H9 (cell line): ENCODE measurements around the gene ZNF350. TPM values are rescaled to one million over a fixed set of nuclear protein-coding genes. Genes with fewer than 3 reads are reported as not detected.

Source experiments
- DNase-seq: peaks from one replicate; pipeline ENCODE4 v3.0.0-alpha.2; 2017
- H2AFZ ChIP-seq: one replicate; pipeline ENCODE4 v1.6.1; 2013; ENCODE audit warnings: mild to moderate bottlenecking, low read length, control low read depth, moderate library complexity
- H2AK5ac ChIP-seq: 2 replicates; pipeline ENCODE4 v1.6.1; 2013; ENCODE audit warnings: low read length, control low read depth, mixed read lengths; ENCODE audit not compliant: insufficient read length
- H2BK120ac ChIP-seq: one replicate; pipeline ENCODE4 v1.6.1; 2013; ENCODE audit warnings: low read depth, mild to moderate bottlenecking, low read length, control low read depth, inconsistent platforms; ENCODE audit not compliant: poor library complexity, severe bottlenecking
- H2BK12ac ChIP-seq: 2 replicates; pipeline ENCODE4 v1.6.1; 2013; ENCODE audit warnings: low read length, control low read depth, mixed read lengths, low read depth; ENCODE audit not compliant: insufficient read length
- H2BK15ac ChIP-seq: 2 replicates; pipeline ENCODE4 v1.6.1; 2013; ENCODE audit warnings: low read depth, low read length, control low read depth
- H2BK20ac ChIP-seq: one replicate; pipeline ENCODE4 v1.6.1; 2013; ENCODE audit warnings: low read depth, mild to moderate bottlenecking, low read length, control low read depth, inconsistent platforms; ENCODE audit not compliant: poor library complexity, severe bottlenecking
- H2BK5ac ChIP-seq: 2 replicates; pipeline ENCODE4 v1.6.1; 2013; ENCODE audit warnings: low read length, control low read depth, mixed read lengths; ENCODE audit not compliant: insufficient read length
- H3K14ac ChIP-seq: 2 replicates; pipeline ENCODE4 v1.6.1; 2013; ENCODE audit warnings: low read length, control low read depth; ENCODE audit not compliant: insufficient read depth
- H3K18ac ChIP-seq: 2 replicates; pipeline ENCODE4 v1.6.1; 2013; ENCODE audit warnings: low read depth, mild to moderate bottlenecking, mixed read lengths, low read length, control low read depth; ENCODE audit not compliant: insufficient read length
- H3K23ac ChIP-seq: 2 replicates; pipeline ENCODE4 v1.6.1; 2013; ENCODE audit warnings: low read length, control low read depth, mixed read lengths, low read depth; ENCODE audit not compliant: insufficient read length
- H3K23me2 ChIP-seq: 2 replicates; pipeline ENCODE4 v1.6.1; 2013; ENCODE audit warnings: low read depth, mild to moderate bottlenecking, mixed read lengths, low read length, control low read depth; ENCODE audit not compliant: insufficient read length, poor library complexity, severe bottlenecking
- H3K27ac ChIP-seq: 2 replicates; pipeline ENCODE4 v1.5.1; 2013; ENCODE audit warnings: low read length, control low read depth, mixed read lengths, low read depth; ENCODE audit not compliant: insufficient read length
- H3K27me3 ChIP-seq: 2 replicates; pipeline ENCODE4 v1.6.1; 2013; ENCODE audit warnings: low read length, control low read depth, inconsistent platforms; ENCODE audit not compliant: insufficient read depth
- H3K4ac ChIP-seq: 2 replicates; pipeline ENCODE4 v1.6.1; 2013; ENCODE audit warnings: low read depth, mild to moderate bottlenecking, control low read depth, inconsistent platforms, low read length, moderate library complexity
- H3K4me1 ChIP-seq: 2 replicates; pipeline ENCODE4 v1.6.1; 2013; ENCODE audit warnings: low read length, control low read depth, inconsistent platforms; ENCODE audit not compliant: insufficient read depth
- H3K4me2 ChIP-seq: 2 replicates; pipeline ENCODE4 v1.6.1; 2013; ENCODE audit warnings: low read length, control low read depth, mixed read lengths; ENCODE audit not compliant: insufficient read length, insufficient read depth
- H3K56ac ChIP-seq: 2 replicates; pipeline ENCODE4 v1.6.1; 2013; ENCODE audit warnings: low read depth, mild to moderate bottlenecking, mixed read lengths, low read length, control low read depth; ENCODE audit not compliant: insufficient read length
- H3K79me1 ChIP-seq: 2 replicates; pipeline ENCODE4 v1.6.1; 2013; ENCODE audit warnings: low read depth, mild to moderate bottlenecking, moderate library complexity, low read length, control low read depth, inconsistent platforms; ENCODE audit not compliant: insufficient read depth, poor library complexity, severe bottlenecking
- H3K79me2 ChIP-seq: 2 replicates; pipeline ENCODE4 v1.6.1; 2013; ENCODE audit warnings: low read length, control low read depth, inconsistent platforms; ENCODE audit not compliant: insufficient read depth
- H3K9ac ChIP-seq: 2 replicates; pipeline ENCODE4 v1.6.1; 2013; ENCODE audit warnings: low read length, control low read depth, mixed read lengths; ENCODE audit not compliant: insufficient read length; ENCODE audit errors: extremely low read depth
- H3K9me3 ChIP-seq: one replicate; pipeline ENCODE4 v1.6.1; 2013; ENCODE audit warnings: low read depth, low read length, inconsistent platforms; ENCODE audit not compliant: control insufficient read depth
- H3T11ph ChIP-seq: one replicate; pipeline ENCODE4 v1.6.1; 2013; ENCODE audit warnings: mild to moderate bottlenecking, low read length, control low read depth, inconsistent platforms
- H4K20me1 ChIP-seq: one replicate; pipeline ENCODE4 v1.6.1; 2013; ENCODE audit not compliant: control insufficient read depth, insufficient read length, insufficient read depth
- H4K5ac ChIP-seq: 2 replicates; pipeline ENCODE4 v1.6.1; 2013; ENCODE audit warnings: low read depth, mild to moderate bottlenecking, mixed read lengths, low read length, control low read depth; ENCODE audit not compliant: insufficient read length
- H4K8ac ChIP-seq: replicated peaks from 2 replicates; pipeline ENCODE4 v1.6.1; 2013; ENCODE audit warnings: low read length, control low read depth, mixed read lengths, low read depth; ENCODE audit not compliant: insufficient read length
- H4K91ac ChIP-seq: 2 replicates; pipeline ENCODE4 v1.6.1; 2013; ENCODE audit warnings: low read depth, mild to moderate bottlenecking, moderate library complexity, mixed read lengths, low read length, control low read depth; ENCODE audit not compliant: insufficient read length
- H3K27ac Mint-ChIP-seq, 3 experiments: 2 replicates in 2 of 3; 3 replicates in 1 of 3; pipeline ENCODE4 v1.8.0; 2020 to 2021; ENCODE audit warnings: mixed read lengths in 3 of 3, mild to moderate bottlenecking in 1 of 3, moderate library complexity in 1 of 3
- H3K27me3 Mint-ChIP-seq: 2 replicates; pipeline ENCODE4 v1.8.0; 2021; ENCODE audit warnings: low read depth, mild to moderate bottlenecking, moderate library complexity, mixed read lengths
- H3K36me3 Mint-ChIP-seq, 3 experiments: 2 replicates in 2 of 3; 3 replicates in 1 of 3; pipeline ENCODE4 v1.8.0; 2020 to 2021; ENCODE audit warnings: low read depth in 3 of 3, mixed read lengths in 3 of 3; ENCODE audit not compliant: insufficient read depth in 1 of 3
- H3K4me1 Mint-ChIP-seq, 2 experiments: 2 replicates each; pipeline ENCODE4 v1.8.0; 2020; ENCODE audit warnings: mixed read lengths in 2 of 2
- H3K4me3 Mint-ChIP-seq, 2 experiments: 2 replicates in 1 of 2; 3 replicates in 1 of 2; pipeline ENCODE4 v1.8.0; 2020 to 2021; ENCODE audit warnings: mild to moderate bottlenecking in 2 of 2, mixed read lengths in 2 of 2, moderate library complexity in 1 of 2
- H3K9me3 Mint-ChIP-seq, 2 experiments: 2 replicates in 1 of 2; 3 replicates in 1 of 2; pipeline ENCODE4 v1.8.0; 2020; ENCODE audit warnings: mild to moderate bottlenecking in 2 of 2, mixed read lengths in 2 of 2, moderate library complexity in 1 of 2
- WGBS: extraction: QIAGEN DNeasy Blood & Tissue Kit; methylation state at CpG from one replicate; pipeline ENCODE4 v1.1.7; 2013; ENCODE audit warnings: missing lambda C conversion rate, low lambda C conversion rate, mixed read lengths; ENCODE audit not compliant: insufficient read length; ENCODE audit errors: extremely low coverage; 5-methylcytosine and 5-hydroxymethylcytosine counted together
- total RNA-seq: library from RNA; stranded (reverse); gene quantifications from 2 replicates; pipeline ENCODE4 v1.2.1, GENCODE V29; 2021
- TF ChIP-seq, protein P1 (sequence below): fragments of 200-600 bp; sonication (generic); conservative IDR thresholded peaks from 3 replicates; pipeline ENCODE4 v1.8.0; 2021; ENCODE audit warnings: antibody characterized with exemption, mild to moderate bottlenecking

Gene ZNF350
- total RNA-seq, 1 experiment from 2014 or later, result 12.9 TPM

- Mint-ChIP-seq H3K4me3 (no peak overlapping the region), H3K27me3 (no peaks in the 10 kb centered on the region), H3K36me3 (peaks cover 85 to 93% (median 91%) of the 10 kb centered on the region in 3 experiments), H3K27ac (no peak overlapping the region), H3K9me3 (peaks cover 7 to 40% of the 10 kb centered on the region in 2 experiments; a peak in 4 of 5 replicates), H3K4me1 (peaks cover 5 to 9% of the 10 kb centered on the region in 2 experiments)
- no peaks in the 10 kb centered on the region for H3K79me1 ChIP-seq
- H3K18ac ChIP-seq, result no peak overlapping the region
- H2AFZ ChIP-seq, result no peak overlapping the region
- H3K14ac ChIP-seq, result no peak overlapping the region
- no peak overlapping the region for H3K4me2 ChIP-seq
- no peak overlapping the region for H2BK120ac ChIP-seq
- no peaks in the 10 kb centered on the region for H3K27me3 ChIP-seq
- no peaks in the 10 kb centered on the region for H3K4me1 ChIP-seq
- no peak overlapping the region for H4K8ac ChIP-seq
- H3K23me2 ChIP-seq, result no peaks in the 10 kb centered on the region
- H4K5ac ChIP-seq, result no peak overlapping the region
- no peak overlapping the region for H3K56ac ChIP-seq
- no peak overlapping the region for H2BK5ac ChIP-seq
- no peak overlapping the region for H3K9ac ChIP-seq
- no peak overlapping the region for H3K27ac ChIP-seq
- H4K91ac ChIP-seq, result no peak overlapping the region
- H2BK12ac ChIP-seq, result no peak overlapping the region
- no peak overlapping the region for H2AK5ac ChIP-seq
- WGBS, result no CpG with 5 or more reads among the region's 15 CpGs
- H3K4ac ChIP-seq, result no peak overlapping the region
- no peak overlapping the region for H2BK20ac ChIP-seq
- no peak overlapping the region for H2BK15ac ChIP-seq
- H3K9me3 ChIP-seq, result no peaks in the 10 kb centered on the region
- no peak overlapping the region for H3K23ac ChIP-seq
- no peak overlapping the region for H3T11ph ChIP-seq
- H4K20me1 ChIP-seq, result no peaks in the 10 kb centered on the region
- TF ChIP-seq, protein P1, sequence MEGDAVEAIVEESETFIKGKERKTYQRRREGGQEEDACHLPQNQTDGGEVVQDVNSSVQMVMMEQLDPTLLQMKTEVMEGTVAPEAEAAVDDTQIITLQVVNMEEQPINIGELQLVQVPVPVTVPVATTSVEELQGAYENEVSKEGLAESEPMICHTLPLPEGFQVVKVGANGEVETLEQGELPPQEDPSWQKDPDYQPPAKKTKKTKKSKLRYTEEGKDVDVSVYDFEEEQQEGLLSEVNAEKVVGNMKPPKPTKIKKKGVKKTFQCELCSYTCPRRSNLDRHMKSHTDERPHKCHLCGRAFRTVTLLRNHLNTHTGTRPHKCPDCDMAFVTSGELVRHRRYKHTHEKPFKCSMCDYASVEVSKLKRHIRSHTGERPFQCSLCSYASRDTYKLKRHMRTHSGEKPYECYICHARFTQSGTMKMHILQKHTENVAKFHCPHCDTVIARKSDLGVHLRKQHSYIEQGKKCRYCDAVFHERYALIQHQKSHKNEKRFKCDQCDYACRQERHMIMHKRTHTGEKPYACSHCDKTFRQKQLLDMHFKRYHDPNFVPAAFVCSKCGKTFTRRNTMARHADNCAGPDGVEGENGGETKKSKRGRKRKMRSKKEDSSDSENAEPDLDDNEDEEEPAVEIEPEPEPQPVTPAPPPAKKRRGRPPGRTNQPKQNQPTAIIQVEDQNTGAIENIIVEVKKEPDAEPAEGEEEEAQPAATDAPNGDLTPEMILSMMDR, result no peak
- DNase-seq, result no peak
- H3K79me2 ChIP-seq, result peaks cover 2% of the 10 kb centered on the region; the same call in 1 of the 2 replicates
Measured at GRCh38 chr19:52022193-52022592, 35.6 kb upstream of the ZNF350 start.
